Neuronal stem cell (in vitro differentiated cells): ENCODE results near the gene GSTP1.

Experiments
- DNase-seq: peaks from one replicate; pipeline ENCODE4 v3.0.0-alpha.2; 2013; ENCODE audit warnings: low spot score
- H2AFZ ChIP-seq: one replicate; pipeline ENCODE4 v1.6.1; 2013; ENCODE audit warnings: mild to moderate bottlenecking, low read length, inconsistent platforms
- H2AK5ac ChIP-seq: 2 replicates; pipeline ENCODE4 v1.6.1; 2013; ENCODE audit warnings: low read depth, mild to moderate bottlenecking, inconsistent platforms, low read length, moderate library complexity, mixed read lengths
- H2BK120ac ChIP-seq: 2 replicates; pipeline ENCODE4 v1.6.1; 2013; ENCODE audit warnings: low read depth, mild to moderate bottlenecking, inconsistent platforms, low read length, moderate library complexity, mixed read lengths
- H2BK12ac ChIP-seq: one replicate; pipeline ENCODE4 v1.6.1; 2013; ENCODE audit warnings: low read length, inconsistent platforms
- H2BK15ac ChIP-seq: 2 replicates; pipeline ENCODE4 v1.6.1; 2013; ENCODE audit warnings: mild to moderate bottlenecking, low read length, inconsistent platforms, mixed read lengths
- H2BK5ac ChIP-seq: one replicate; pipeline ENCODE4 v1.6.1; 2013; ENCODE audit warnings: inconsistent platforms, mild to moderate bottlenecking, low read length, moderate library complexity
- H3K14ac ChIP-seq: one replicate; pipeline ENCODE4 v1.6.1; 2013; ENCODE audit warnings: low read length, inconsistent platforms
- H3K18ac ChIP-seq: 2 replicates; pipeline ENCODE4 v1.6.1; 2013; ENCODE audit warnings: low read length, inconsistent platforms
- H3K23ac ChIP-seq: 2 replicates; pipeline ENCODE4 v1.6.1; 2013; ENCODE audit warnings: low read depth, mild to moderate bottlenecking, mixed read lengths, low read length, inconsistent platforms; ENCODE audit not compliant: poor library complexity
- H3K27ac ChIP-seq: replicated peaks from 3 replicates; pipeline ENCODE4 v1.5.1; 2013; ENCODE audit warnings: low read length, inconsistent platforms
- H3K27me3 ChIP-seq, 3 experiments: 2 replicates each; pipeline ENCODE4 v1.6.1; 2013; ENCODE audit warnings: low read length in 3 of 3, mild to moderate bottlenecking in 2 of 3, inconsistent platforms in 1 of 3, low read depth in 1 of 3, mixed read lengths in 1 of 3, moderate library complexity in 1 of 3; ENCODE audit not compliant: control insufficient read depth in 3 of 3, insufficient read depth in 3 of 3
- H3K36me3 ChIP-seq, 2 donors: replicated peaks in 1 of 2; 2 replicates each; pipeline ENCODE4 v1.6.1; 2013; ENCODE audit warnings: low read length in 2 of 2; ENCODE audit not compliant: control insufficient read depth in 2 of 2, insufficient read depth in 2 of 2
- H3K4ac ChIP-seq: 2 replicates; pipeline ENCODE4 v1.6.1; 2013; ENCODE audit warnings: inconsistent platforms, mild to moderate bottlenecking, low read length, moderate library complexity
- H3K4me1 ChIP-seq, 2 donors: 1 replicate in 1 of 2; 2 replicates in 1 of 2; pipeline ENCODE4 v1.6.1; 2013; ENCODE audit warnings: low read length in 2 of 2, low read depth in 1 of 2; ENCODE audit not compliant: control insufficient read depth in 2 of 2, insufficient read depth in 1 of 2
- H3K4me2 ChIP-seq: one replicate; pipeline ENCODE4 v1.6.1; 2013; ENCODE audit warnings: mild to moderate bottlenecking, low read length, inconsistent platforms; ENCODE audit not compliant: insufficient read depth, poor library complexity, severe bottlenecking
- H3K4me3 ChIP-seq, 2 donors: 2 replicates each; pipeline ENCODE4 v1.5.1; 2013; ENCODE audit warnings: low read length in 2 of 2, mild to moderate bottlenecking in 2 of 2, inconsistent platforms in 1 of 2, moderate library complexity in 1 of 2
- H3K79me1 ChIP-seq: one replicate; pipeline ENCODE4 v1.6.1; 2013; ENCODE audit warnings: low read depth, mild to moderate bottlenecking, inconsistent platforms, low read length, moderate library complexity
- H3K9ac ChIP-seq: one replicate; pipeline ENCODE4 v1.6.1; 2013; ENCODE audit warnings: mild to moderate bottlenecking, low read depth, low read length, inconsistent platforms; ENCODE audit not compliant: poor library complexity
- H3K9me3 ChIP-seq, 2 donors: replicated peaks in 1 of 2; 2 replicates each; pipeline versions ENCODE3 to v1.6.1; 2013; ENCODE audit warnings: low read length in 2 of 2, mild to moderate bottlenecking in 2 of 2, inconsistent platforms in 1 of 2, low read depth in 1 of 2, mixed read lengths in 1 of 2, moderate library complexity in 1 of 2; ENCODE audit not compliant: control insufficient read depth in 2 of 2, insufficient read depth in 1 of 2
- H4K8ac ChIP-seq: one replicate; pipeline ENCODE4 v1.6.1; 2013; ENCODE audit warnings: low read depth, mild to moderate bottlenecking, inconsistent platforms, low read length, moderate library complexity
- H4K91ac ChIP-seq: one replicate; pipeline ENCODE4 v1.6.1; 2013; ENCODE audit warnings: low read length, low read depth, mild to moderate bottlenecking, inconsistent platforms; ENCODE audit not compliant: poor library complexity
- WGBS, 2 donors: extraction: QIAGEN DNeasy Blood & Tissue Kit; methylation state at CpG; one replicate each; pipeline ENCODE4 v1.1.7; 2013; ENCODE audit warnings: missing lambda C conversion rate in 2 of 2, mixed read lengths in 1 of 2; ENCODE audit not compliant: insufficient read length in 2 of 2, insufficient replicate concordance in 1 of 2; ENCODE audit errors: extremely low coverage in 2 of 2; 5-methylcytosine and 5-hydroxymethylcytosine counted together

The GSTP1 gene

GRCh38 chr11:67613960-67614715 lies 30.5 kb downstream of the GSTP1 start:
- peak; percentile 69 for DNase-seq
- Histone ChIP-seq H3K14ac (no peak overlapping the region), H3K4me3 (no peak overlapping the region), H2AK5ac (peak overlapping the region; percentile 68), H3K4me2 (no peak overlapping the region), H2BK12ac (no peak overlapping the region), H3K18ac (peak overlapping the region; percentile 80), H2BK5ac (peak overlapping the region; percentile 42), H2AFZ (no peak overlapping the region), H3K27me3 (peaks cover 0 to 9% (median 0%) of the 10 kb centered on the region in 3 experiments), H4K8ac (no peak overlapping the region), H3K4me1 (peaks cover 9 to 25% of the 10 kb centered on the region in 2 donors), H3K36me3 (peaks cover 14 to 37% of the 10 kb centered on the region in 2 donors), H2BK15ac (peak overlapping the region; percentile 74), H3K27ac (no peak overlapping the region), H3K9ac (no peak overlapping the region), H4K91ac (no peak overlapping the region), H3K79me1 (peaks cover 2% of the 10 kb centered on the region), H3K9me3 (peaks cover 0 to 4% of the 10 kb centered on the region in 2 donors), H3K23ac (peak overlapping the region; percentile 86), H3K4ac (peak overlapping the region; percentile 38), H2BK120ac (no peak overlapping the region)
- WGBS, 2 donors: no CpG with 5 or more reads among the region's 23 CpGs

GRCh38 chr11:67614730-67615714 lies 31.4 kb downstream of the GSTP1 start:
- peak overlapping the region; percentile 68 for H2AK5ac ChIP-seq
- DNase-seq: no peak

GRCh38 chr11:67615728-67616430 lies 32.3 kb downstream of the GSTP1 start:
- H3K79me1 ChIP-seq: peaks cover 2% of the 10 kb centered on the region

More at GRCh38 chr11:67614730-67615714, 31.4 kb downstream of the GSTP1 start:
- peaks cover 14 to 28% of the 10 kb centered on the region in 2 donors for H3K36me3 ChIP-seq
- peaks cover 0 to 9% (median 0%) of the 10 kb centered on the region in 3 experiments for H3K27me3 ChIP-seq
- peaks cover 2% of the 10 kb centered on the region for H3K79me1 ChIP-seq
- H2BK120ac ChIP-seq: no peak overlapping the region
- no CpG with 5 or more reads among the region's 18 CpGs for WGBS, 2 donors
- H2BK5ac ChIP-seq: peak overlapping the region; percentile 53
- H4K8ac ChIP-seq: no peak overlapping the region
- no peak overlapping the region for H3K27ac ChIP-seq
- peak overlapping the region; percentile 93 for H3K23ac ChIP-seq
- no peak overlapping the region for H4K91ac ChIP-seq
- peak overlapping the region; percentile 95 for H3K18ac ChIP-seq
- peak overlapping the region; percentile 73 for H2BK12ac ChIP-seq
- H3K4me2 ChIP-seq: no peak overlapping the region
- peak overlapping the region; percentile 74 for H2BK15ac ChIP-seq
- no peak overlapping the region for H2AFZ ChIP-seq
- H3K9ac ChIP-seq: no peak overlapping the region
- H3K9me3 ChIP-seq: peaks cover 0 to 4% of the 10 kb centered on the region in 2 donors
- no peak overlapping the region for H3K4ac ChIP-seq
- peak overlapping the region; percentile 25 for H3K14ac ChIP-seq
- peaks cover 9 to 25% of the 10 kb centered on the region in 2 donors for H3K4me1 ChIP-seq
- no peak overlapping the region for H3K4me3 ChIP-seq

More at GRCh38 chr11:67615728-67616430, 32.3 kb downstream of the GSTP1 start:
- peak overlapping the region; percentile 33 for H4K8ac ChIP-seq
- H2BK120ac ChIP-seq: peak overlapping the region; percentile 24
- no CpG with 5 or more reads among the region's 34 CpGs for WGBS, 2 donors
- no peak overlapping the region for H3K4ac ChIP-seq
- H2AFZ ChIP-seq: no peak overlapping the region
- H4K91ac ChIP-seq: no peak overlapping the region
- H3K27me3 ChIP-seq: peaks cover 0 to 9% (median 0%) of the 10 kb centered on the region in 3 experiments
- peak overlapping the region; percentile 38 for H3K9ac ChIP-seq
- H2BK15ac ChIP-seq: peak overlapping the region; percentile 94
- peak overlapping the region; percentile 68 for H2AK5ac ChIP-seq
- H3K23ac ChIP-seq: peak overlapping the region; percentile 85
- H2BK5ac ChIP-seq: peak overlapping the region; percentile 10
- peaks cover 8 to 19% of the 10 kb centered on the region in 2 donors for H3K36me3 ChIP-seq
- peak overlapping the region; percentile 25 for H3K14ac ChIP-seq
- H3K4me2 ChIP-seq: peak overlapping the region; percentile 31
- peaks cover 9 to 25% of the 10 kb centered on the region in 2 donors for H3K4me1 ChIP-seq
- H2BK12ac ChIP-seq: peak overlapping the region; percentile 64
- H3K9me3 ChIP-seq: peaks cover 0 to 4% of the 10 kb centered on the region in 2 donors
- no peak overlapping the region for H3K27ac ChIP-seq
- no peak for DNase-seq
- H3K18ac ChIP-seq: peak overlapping the region; percentile 95
- peak overlapping the region in 1 of 2 donors; percentile 69 for H3K4me3 ChIP-seq
